ENCODE measurements around the gene ADAMTS5.

DNA sequence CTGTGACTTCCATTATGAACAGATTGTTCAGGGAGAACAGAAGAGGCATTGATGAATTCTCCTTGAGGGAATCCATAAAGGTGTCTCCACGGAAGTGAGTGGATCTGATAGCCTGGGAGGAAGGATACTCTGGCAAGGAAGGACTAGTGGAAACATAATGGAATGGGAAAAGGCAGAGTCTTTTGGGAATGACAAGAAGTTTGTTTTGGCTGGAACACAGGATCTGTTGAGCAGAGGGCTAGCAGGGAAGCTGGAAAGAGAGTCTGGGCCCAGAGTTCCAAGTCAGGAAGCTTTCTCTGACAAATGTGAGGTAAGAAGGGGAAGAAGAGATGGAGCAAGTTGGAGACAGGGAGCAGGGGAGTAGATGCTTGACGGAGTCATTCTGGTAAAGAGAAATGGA lies 8.1 kb downstream of the ADAMTS5 start:
- TF ChIP-seq POLR2AphosphoS5 (IDR thresholded peaks at IDR 0.05) (no peak), POLR2A (IDR thresholded peaks at IDR 0.05) (no peak)
